Measurements from ENCODE around the gene MEF2D.
A peak's percentile ranks its signal among the peaks of the same experiment; 100 is the strongest.

Gene MEF2D

GRCh38 chr1:156470473-156470872 lies 30.1 kb downstream of the MEF2D start:
- DNase-seq (ENCODE audit: low read depth in 2 of 2), result no peak

- no peak for DNase-seq (ENCODE audit: low read depth in 2 of 2)
Observed at GRCh38 chr1:156468693-156469345, 31.8 kb downstream of the MEF2D start.

GRCh38 chr1:156467906-156468305 lies 32.7 kb downstream of the MEF2D start:
- no peak for DNase-seq (ENCODE audit: low read depth in 2 of 2)

- DNase-seq (ENCODE audit: low read depth in 2 of 2), result no peak
Observed at GRCh38 chr1:156467385-156467784, 33.2 kb downstream of the MEF2D start.

- DNase-seq (ENCODE audit: low read depth in 2 of 2), result no peak
Observed at GRCh38 chr1:156465747-156466365, 34.7 kb downstream of the MEF2D start.

GRCh38 chr1:156464825-156465452 lies 35.6 kb downstream of the MEF2D start:
- DNase-seq (ENCODE audit: low read depth in 2 of 2), result no peak

- no peak for DNase-seq (ENCODE audit: low read depth in 2 of 2)
Observed at GRCh38 chr1:156464335-156464734, 36.2 kb downstream of the MEF2D start.

GRCh38 chr1:156463874-156464273 lies 36.7 kb downstream of the MEF2D start:
- DNase-seq (ENCODE audit: low read depth in 2 of 2), result no peak

GRCh38 chr1:156462954-156463795 lies 37.4 kb downstream of the MEF2D start:
- no peak for DNase-seq (ENCODE audit: low read depth in 2 of 2)

GRCh38 chr1:156461781-156462647 lies 38.6 kb downstream of the MEF2D start:
- DNase-seq (ENCODE audit: low read depth in 2 of 2), result no peak

GRCh38 chr1:156461109-156461508 lies 39.5 kb downstream of the MEF2D start:
- no peak for DNase-seq (ENCODE audit: low read depth in 2 of 2)

GRCh38 chr1:156460525-156460924 lies 40.0 kb downstream of the MEF2D start:
- no peak for DNase-seq (ENCODE audit: low read depth in 2 of 2)

- DNase-seq (ENCODE audit: low read depth in 2 of 2), result no peak
Observed at GRCh38 chr1:156458181-156458503, 42.4 kb downstream of the MEF2D start.

GRCh38 chr1:156456625-156457465 lies 43.7 kb downstream of the MEF2D start:
- peak; percentile 93 to 95 for DNase-seq (ENCODE audit: low read depth in 2 of 2)

GRCh38 chr1:156455362-156455761 lies 45.2 kb downstream of the MEF2D start:
- DNase-seq (ENCODE audit: low read depth in 2 of 2), result no peak

- DNase-seq (ENCODE audit: low read depth in 2 of 2), result no peak
Observed at GRCh38 chr1:156452907-156453306, 47.7 kb downstream of the MEF2D start.

- DNase-seq (ENCODE audit: low read depth in 2 of 2), result no peak
Observed at GRCh38 chr1:156451505-156452160, 48.9 kb downstream of the MEF2D start.

- no peak for DNase-seq (ENCODE audit: low read depth in 2 of 2)
Observed at GRCh38 chr1:156448134-156448967, 52.2 kb downstream of the MEF2D start.

GRCh38 chr1:156445789-156446263 lies 54.7 kb downstream of the MEF2D start:
- DNase-seq (ENCODE audit: low read depth in 2 of 2), result peak; percentile 54 to 57
